IPS-NIHi7 (cell line): Measurements from ENCODE around the gene ZNFX1.

Source experiments
- DNase-seq: peaks from one replicate; pipeline ENCODE4 v3.0.0; 2012; ENCODE audit warnings: mixed read lengths; ENCODE audit errors: extremely low spot score

ZNFX1 gene

DNA sequence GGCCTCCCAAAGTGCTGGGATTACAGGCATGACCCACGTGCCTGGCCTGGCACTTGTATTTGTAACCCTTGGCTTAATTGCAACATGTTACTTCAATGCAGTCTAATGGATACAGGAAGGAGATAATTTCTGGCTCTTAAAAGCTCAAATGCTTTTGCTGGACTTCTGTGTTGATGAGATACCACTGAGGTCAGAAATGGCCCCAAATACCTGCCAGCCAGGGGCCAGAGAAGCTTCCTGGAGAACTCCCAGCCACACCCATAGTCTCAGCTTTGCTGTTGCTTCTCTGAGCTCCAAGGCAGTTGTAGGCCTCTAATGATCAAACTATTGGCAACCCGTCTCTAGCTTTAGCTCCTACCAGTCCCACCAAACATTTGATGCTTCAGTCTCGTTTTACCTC, 14.2 kb upstream of the ZNFX1 start:
- no peak for DNase-seq

DNA sequence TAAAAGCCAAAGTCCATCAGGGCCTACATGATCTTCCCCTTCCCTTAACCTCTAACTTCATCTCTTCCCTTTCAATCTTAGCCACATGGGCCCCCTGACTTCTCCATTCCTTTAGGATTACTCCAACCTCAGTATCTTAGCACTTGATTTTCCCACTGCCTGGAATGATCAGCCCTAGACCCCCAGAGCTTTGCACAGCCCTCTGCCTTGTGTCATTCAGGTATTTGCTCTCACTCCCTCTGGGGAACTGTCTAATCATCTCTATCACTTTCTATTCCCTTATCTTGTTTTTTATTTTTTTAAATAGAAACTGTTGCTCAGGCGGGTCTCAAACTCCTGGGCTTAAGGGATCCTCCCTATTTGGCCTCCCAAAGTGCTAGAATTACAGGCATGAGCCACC, 13.3 kb upstream of the ZNFX1 start:
- no peak for DNase-seq

- DNase-seq: no peak
These were observed 12.8 kb upstream of the ZNFX1 start for GRCh38 chr20:49290608-49291191.

GRCh38 chr20:49288784-49289696, 11.2 kb upstream of the ZNFX1 start:
- no peak for DNase-seq

DNA sequence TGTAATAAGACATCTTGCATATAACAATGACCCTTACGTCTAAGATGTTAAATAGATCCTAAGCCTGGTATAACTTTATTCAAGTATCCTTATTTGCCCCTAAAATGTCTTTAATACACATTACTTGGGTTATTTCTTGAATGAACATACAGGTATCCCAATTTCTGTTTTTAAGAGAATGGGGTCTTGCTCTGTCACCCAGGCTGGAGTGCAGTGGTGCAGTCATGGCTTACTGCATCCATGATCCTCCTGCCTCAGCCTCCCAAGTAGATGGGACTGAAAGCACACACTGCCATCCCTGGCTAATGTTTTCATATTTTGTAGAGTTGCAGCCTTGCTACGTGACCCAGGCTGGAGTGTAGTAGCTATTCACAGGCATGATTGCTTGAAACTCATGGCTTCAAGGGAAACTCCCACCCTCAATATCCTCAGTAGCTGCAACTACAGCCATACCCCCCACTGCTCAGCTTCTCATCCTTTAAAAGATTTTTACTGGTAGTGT, 10.4 kb upstream of the ZNFX1 start:
- DNase-seq: no peak

DNA sequence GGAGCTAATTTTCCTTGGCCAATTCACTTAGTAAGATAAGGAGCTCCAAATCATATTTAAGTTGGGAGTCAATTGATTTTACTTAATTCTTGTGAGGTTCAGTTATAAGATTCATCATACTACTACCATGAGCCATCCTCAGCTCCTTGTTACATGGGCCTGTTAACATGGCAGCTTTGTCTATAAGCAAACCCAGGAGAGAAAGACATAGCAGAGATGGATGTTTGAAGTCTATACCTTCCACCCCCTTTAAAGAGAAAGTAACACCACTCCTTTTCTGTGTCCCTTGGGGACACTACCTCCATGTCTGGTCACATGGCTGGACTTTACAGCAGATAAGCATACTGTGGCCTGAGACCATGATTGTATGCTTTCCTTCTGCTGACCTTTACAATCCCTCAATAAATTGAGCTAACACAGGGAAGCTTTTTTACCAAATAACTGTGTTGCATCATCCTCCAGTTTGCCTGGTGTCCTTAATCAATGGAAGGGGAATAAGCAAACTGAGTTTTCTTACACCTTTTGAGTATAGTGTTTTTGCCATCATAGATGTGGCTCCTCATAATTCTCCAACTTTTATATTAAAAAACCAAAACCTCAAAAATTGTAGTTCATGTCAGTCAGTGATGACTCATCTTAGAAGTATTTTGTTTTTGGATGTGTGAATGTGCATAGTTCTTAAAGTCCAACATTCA, 9.8 kb upstream of the ZNFX1 start:
- no peak for DNase-seq

- no peak for DNase-seq
These were observed 9.1 kb upstream of the ZNFX1 start for GRCh38 chr20:49286689-49287551.

DNA sequence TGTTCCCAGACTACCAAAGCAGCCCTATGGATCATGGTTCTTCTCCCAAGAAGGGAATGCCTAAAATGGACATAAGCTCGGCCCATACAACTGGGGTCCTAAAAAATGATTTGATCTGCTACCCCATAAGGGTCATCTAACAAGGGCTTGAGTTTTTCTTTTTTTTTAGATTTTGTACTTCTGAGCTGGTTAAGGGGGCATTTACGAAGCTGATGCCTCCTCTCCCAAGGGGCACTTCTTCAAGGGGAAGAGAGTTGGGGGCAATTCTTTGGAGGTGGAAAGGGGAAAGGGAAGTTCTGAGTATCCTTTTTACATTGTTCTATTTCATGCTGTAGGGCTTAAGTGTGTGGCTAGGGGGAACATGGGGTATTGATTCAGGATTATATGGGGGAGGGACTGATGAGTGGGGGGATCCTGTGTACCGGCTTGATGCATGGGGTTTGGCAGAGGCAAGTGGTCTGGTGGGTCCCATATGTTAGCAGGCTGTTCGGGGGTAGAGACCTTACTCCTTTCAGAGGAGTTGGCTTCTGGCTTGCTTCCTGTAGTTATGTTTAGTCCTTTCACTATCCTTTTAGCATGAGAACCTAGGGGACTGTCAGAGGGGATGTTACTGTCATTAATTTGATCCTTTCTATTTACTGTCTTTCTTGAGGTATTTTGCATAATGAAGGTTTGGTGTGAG, 8.1 kb upstream of the ZNFX1 start:
- DNase-seq: no peak

DNA sequence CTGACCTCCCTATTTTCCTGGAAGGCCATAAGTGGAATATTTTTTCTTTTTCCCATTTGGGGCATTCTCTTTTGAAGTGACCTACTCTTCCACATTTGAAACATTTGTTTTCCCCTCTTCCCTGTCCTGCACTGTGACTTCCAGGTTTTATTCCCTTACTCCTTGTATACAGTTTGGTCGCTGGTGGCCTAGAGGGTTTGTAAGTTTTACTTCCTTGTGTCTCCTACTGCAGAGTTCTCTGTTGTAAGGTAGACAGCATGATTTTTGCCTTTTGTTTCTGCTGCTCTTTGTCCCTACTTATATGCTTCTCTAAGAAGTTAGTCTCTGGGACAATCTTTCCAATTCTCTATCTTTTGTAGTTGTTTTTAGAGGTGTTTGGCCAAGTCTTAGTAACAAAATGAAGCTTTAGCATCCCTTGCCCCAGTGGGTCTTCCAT, 7.4 kb upstream of the ZNFX1 start:
- no peak for DNase-seq

GRCh38 chr20:49284818-49285217, 7.0 kb upstream of the ZNFX1 start:
- no peak for DNase-seq

DNA sequence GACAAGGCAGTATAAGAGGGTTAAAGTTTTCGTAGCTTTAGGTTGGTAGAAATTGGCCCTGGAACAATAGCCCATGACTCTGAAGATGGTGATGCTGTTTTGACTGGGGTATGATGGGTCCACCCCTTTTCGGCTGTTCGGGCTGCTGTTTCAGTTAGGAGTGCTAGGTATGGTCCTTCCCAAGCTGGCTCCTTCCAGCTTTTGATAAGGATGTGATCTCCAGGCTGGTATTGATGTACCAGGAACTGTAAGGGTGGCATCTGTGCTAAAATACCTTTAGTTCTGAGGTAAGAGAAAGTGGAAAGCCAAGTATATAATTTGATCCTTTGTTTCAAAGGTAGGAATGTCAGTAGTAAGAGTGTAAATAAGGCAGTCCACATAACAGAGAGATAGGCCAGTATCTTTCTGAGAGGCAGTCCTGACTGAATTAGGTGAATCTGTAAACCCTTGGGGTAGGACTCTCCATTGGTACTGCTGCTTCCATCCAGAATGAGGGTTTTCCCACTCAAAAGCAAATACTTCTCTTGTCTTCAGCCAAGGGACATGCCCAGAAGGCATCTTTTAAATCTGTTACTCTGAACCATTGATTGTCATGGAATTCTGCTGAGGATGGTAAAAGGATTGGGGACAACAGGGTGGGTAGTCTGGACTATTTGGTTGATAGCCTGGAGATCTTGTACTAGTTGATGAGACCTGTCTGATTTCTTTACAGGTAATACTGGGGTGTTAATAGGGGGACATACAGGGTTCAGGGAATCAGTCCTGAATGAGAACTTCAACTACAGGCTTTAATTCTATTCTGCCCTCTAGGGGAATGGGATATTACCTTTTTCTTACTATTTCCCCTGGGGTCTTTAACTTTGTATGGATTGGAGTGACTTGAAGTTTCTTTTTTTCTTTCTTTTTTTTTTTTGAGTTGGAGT, 6.1 kb upstream of the ZNFX1 start:
- DNase-seq: no peak

DNA sequence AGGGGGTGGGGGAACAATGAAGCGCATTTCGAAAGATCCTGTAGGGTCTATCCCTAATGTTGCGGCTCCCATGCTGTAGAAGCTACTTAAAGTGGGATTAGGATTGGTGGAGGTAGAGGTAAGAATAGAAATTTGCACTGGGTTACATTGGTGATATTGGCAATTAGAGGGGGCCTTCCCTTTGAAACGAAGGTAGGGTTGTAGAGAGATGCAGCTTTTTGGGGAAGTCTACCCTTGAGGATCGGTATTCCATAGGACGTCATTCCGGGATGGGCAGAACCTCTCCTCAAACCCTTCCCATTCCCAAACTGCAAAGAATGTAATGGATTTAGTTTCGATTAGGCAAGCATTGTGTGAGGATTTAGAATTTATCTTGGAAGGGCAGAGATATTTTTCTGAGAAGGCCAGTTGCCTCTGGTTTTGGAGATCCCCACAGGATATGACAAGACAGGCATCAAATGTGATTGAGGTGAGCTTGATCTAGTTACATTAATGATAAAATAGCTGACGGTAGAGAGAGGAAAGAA, 5.4 kb upstream of the ZNFX1 start:
- DNase-seq: no peak

DNA sequence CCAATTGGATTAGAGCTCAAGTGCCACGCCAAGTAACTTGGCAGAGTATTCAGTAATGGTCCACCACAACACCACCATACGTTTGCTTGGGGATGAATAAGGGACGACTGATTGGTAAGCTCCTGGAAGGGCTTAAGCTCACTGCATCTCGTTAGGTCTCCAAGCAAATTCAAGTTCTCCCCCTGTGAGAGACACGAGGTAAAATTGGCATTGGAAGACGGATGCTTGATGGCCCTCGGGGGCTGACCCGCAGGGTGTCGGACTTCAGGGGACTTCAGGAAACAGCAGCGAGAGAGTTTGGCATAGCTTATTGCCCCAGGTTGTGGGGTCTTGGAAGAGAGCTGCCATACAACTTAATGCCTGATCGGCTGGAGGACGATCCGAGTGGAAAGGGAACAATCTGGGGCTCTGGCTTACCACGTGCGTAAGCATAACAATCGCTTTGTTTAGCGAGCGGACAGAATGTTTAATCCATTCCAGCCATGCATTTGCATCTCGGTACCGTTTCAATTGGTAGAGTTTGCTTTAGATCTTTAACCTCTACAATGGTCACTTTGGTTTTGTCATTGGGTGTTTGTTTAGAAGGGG, 4.8 kb upstream of the ZNFX1 start:
- DNase-seq: no peak

- no peak for DNase-seq
These were observed 4.1 kb upstream of the ZNFX1 start for GRCh38 chr20:49281913-49282467.

- DNase-seq: no peak
These were observed 3.4 kb upstream of the ZNFX1 start for GRCh38 chr20:49281059-49281912.

DNA sequence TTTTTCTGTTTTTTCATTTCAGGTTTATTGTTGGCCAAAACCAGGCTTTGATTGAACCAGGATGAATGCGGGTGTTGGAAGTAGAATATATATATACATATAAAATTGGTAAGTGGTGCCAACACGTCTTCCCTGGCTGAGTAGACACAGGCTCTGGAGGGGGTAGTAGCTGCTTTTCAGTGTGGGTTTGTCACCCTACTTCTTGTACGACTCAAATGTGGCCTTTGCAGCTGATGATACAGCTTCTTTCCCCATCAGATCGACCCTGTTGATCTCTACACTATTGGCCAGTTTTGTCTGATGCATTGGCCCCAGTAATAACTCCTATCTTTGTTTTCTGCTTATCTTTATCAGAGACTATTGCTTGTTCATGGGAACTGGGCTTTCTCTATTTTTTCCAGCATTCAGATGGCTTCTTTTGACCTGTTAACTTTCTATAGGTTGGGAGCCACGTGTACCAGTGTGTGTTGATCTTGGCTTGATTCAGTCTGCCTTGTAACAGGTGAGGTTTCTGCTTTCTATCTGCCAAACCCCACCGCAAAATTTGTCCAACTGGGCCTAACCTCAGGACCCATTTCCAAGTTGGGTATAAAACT, 2.7 kb upstream of the ZNFX1 start:
- DNase-seq: no peak

DNA sequence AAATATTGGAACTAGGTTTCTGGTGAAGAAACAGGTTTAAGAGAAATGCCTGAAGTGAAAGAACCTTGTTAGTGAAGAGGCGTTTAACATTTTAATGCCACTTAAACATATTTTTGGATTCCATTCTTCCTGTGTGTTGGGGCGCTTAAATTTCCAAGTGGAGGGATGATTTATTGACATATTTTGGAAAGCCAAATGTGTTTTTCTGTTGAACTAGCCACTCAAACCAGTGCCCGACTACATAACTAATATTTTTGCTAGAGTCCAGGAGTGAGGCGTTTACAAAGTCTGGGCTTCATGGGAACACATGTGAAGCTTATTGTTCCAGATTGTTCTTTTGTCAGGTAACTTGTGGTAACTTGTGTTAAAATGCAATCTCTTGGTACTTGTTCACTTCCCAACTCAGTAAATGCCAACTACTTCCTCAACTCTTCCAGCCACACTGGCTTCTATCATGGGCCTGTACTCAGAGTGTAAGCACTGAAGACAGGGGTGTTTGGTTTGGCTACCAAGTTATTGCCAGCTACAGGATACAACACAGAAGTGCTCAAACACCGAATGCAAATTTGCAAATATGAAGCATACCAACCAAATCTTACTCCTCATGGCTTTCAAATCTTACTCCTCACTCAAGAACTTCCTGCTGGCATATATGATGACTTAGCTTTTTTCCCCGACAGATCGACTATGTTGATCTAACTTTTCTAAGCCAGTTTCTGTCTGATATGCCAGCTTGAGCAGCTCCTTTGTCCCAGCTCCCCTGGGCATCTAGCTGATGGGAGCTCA, 2.0 kb upstream of the ZNFX1 start:
- DNase-seq: no peak
